Head of caudate nucleus (tissue), 42 donors: Measurements from ENCODE around the gene LZTS2.
A peak's percentile ranks its signal among the peaks of the same experiment; 100 is the strongest.

Experiments
- DNase-seq, 42 donors: peaks; one replicate each; pipeline versions ENCODE4 v3.0.0 to v3.0.0-alpha.2; 2020 to 2021; ENCODE audit warnings: mixed read lengths in 7 of 42
- intact Hi-C: fragments of 100-400 bp; cut with DNase I; formaldehyde crosslinking; loops from one replicate; pipeline ENCODE4 v1.15.0; 2022

The LZTS2 gene

DNA sequence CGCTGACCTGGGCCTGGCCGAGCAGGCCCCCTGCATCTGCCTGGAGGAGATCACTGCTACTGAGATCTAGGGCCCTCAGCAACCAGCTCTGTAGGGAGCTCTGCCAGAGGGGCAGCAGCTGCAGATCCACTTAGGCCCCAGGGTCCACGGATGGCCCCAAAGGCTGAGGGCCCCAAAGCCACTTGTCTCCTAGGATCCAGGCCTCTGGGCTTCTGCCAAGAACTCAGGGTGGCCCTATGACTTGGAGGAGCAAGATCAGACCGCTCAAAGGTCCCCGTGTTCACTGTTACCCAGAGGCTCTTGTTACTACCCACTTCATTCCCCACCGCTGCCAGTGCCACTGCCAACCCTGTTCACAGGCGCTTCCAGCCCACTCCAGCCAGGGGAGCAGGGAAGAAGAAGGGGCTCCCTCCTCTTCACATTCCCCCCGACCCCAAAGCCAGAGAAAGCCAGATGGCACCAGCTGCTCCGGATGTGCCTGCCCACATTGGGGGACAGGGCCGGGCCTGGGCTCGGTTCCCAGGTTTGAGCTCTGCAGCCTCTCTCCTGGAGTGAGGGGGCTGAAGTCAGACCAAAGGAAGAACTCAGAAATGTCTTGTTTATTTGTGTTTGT lies 7.6 kb downstream of the LZTS2 start:
- intact Hi-C loops, result no loop called here
- peak in 12 of 42 donors; percentile 24 to 71 (median 44) for DNase-seq

DNA sequence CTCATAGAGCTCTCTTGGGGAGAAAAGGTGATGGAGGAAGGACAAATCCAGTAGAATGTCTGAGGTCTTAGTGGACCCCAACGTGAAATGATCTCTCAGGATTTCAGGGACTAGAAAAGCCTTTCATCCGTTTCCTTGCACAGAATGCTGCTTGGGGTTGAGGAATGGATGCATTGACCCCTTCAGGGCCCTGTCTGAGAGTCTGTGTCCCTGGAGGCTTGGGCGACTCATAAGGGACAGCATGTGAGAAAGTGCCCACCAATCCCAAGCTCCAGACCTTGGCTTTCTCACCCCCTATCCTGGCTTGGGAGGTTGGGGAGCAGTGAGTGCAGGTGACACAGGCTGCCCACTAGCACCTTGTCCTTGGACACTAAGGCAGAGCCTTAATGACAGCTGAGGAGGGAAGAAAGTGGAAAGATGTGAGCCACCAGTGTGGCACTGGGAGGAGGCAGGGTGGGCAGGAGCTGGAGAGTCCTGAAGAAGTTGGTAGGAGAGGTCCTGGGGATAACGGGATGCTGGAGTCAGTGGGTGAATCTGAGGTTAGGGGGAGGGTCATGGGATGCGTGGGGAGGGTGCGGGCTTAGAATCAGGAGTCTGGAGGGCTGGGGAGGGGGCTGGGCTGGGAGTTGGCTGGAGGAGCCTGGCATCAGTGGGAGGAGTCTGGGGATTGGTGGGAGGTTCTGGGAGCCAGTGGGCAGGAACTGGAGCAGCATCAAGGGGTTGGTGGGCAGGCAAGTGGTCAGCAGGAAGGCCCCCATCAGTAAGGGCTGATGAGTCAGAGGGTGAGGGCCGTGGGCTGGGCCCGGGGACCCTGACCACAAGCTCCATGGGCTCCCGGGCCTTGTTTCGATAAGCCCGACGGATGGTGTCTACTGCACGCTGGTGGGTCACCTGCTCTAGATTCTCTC lies 8.6 kb downstream of the LZTS2 start:
- intact Hi-C loops, result no loop called here
- peak in 28 of 42 donors; percentile 39 to 83 (median 65) for DNase-seq

DNA sequence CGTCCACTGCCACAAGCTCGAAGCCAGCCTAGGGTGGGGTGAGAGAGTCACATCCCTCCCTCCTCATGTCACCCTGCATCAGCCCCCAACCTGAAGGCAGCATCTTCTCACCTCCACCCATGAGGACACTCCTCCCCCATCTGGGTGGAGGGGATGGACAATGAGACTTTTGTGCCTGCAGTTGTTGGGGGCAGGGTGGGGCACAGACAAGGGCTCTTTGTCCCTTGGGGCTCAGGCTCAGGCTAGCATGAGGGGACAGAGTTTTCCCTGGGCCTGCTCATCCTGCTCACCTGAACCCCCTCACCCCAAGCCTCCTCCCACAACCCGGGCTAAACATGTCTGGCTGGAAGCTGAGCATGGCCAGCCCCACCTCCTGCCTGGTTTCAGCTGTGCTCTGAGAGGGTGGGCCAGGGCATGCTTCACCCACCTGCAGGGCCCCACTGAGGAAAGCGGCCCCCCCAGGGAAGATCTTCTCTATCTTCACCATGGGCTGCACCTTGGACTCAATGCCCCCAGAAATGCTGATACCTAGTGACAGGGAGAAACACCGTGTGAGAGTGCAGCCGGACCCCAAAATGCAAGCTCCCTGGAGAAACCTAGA lies 9.3 kb downstream of the LZTS2 start:
- intact Hi-C loops, result no loop called here
- peak in 41 of 42 donors; percentile 62 to 94 (median 84) for DNase-seq

DNA sequence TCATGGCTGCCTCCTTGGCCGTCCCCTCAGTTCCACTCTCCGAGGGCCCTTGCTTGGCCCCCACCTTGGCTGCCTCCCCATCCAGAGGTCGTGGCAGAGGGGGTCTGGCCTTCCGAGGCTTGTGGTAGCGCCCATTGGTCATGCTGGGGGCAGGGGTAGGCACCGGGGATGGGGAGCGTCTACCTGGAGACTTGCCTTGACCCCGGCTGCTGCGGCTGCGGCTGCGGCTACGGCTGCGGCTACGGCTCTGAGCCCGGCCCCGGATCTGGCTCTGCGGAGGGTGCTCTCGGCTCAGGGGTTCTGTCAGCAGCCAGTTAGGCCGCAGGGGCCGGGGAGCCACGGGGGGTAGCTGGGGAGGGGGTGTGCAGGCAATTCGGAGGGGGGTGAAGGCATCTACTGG lies 10.7 kb downstream of the LZTS2 start:
- peak in 1 of 42 donors; percentile 17 for DNase-seq
- intact Hi-C loops, result loop anchor here (10.0 kb wide), 1 partner anchor 54 kb away; the partner anchor contains the start of gene KAZALD1

DNA sequence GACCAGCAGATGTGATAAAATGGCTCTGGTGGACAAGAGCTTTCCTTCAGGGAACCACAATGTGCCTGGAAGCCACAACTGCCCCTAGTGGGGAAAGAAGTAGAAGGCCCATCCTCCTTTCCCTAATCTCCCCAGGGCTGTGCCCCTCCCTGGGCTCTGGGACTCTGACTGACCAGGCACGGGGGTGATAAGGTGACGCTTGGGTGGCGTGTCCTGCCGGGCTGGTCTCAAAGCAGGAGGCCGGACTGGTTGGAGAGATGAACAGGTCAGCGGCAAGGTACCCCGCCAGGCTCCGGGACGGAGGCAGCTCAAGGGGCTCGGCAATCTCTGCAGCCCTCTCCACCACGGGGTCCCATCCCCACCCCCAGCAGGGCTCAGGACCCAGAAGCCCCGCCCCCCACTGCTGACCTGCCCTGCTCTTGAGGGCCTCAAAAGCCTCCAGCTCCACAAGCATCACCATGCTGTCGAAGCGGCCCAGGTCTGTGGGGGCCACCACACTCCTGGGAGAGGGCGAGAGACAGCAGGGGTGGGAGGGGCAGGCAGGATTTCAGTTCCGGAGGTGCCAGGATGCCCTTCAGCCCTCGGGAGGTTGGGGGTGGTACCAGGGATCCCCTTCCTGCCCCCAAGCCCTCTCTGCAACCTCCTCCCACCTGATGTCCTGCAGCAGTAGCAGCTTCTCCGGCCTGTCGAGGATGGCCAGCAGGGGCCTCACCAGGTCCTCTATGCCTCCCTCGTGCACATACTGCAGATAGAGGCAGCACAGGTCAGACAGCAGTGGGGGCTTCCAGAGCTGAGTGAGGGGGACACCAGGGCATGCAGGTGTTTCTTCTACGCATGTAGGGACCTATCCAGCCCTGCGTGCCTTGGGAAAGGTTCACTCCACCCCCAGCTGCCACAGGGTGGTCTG lies 12.2 kb downstream of the LZTS2 start:
- intact Hi-C loops, result loop anchor here (10.0 kb wide), 1 partner anchor 53 kb away; the partner anchor contains the start of gene KAZALD1
- peak in 4 of 42 donors; percentile 37 to 64 (median 48) for DNase-seq

DNA sequence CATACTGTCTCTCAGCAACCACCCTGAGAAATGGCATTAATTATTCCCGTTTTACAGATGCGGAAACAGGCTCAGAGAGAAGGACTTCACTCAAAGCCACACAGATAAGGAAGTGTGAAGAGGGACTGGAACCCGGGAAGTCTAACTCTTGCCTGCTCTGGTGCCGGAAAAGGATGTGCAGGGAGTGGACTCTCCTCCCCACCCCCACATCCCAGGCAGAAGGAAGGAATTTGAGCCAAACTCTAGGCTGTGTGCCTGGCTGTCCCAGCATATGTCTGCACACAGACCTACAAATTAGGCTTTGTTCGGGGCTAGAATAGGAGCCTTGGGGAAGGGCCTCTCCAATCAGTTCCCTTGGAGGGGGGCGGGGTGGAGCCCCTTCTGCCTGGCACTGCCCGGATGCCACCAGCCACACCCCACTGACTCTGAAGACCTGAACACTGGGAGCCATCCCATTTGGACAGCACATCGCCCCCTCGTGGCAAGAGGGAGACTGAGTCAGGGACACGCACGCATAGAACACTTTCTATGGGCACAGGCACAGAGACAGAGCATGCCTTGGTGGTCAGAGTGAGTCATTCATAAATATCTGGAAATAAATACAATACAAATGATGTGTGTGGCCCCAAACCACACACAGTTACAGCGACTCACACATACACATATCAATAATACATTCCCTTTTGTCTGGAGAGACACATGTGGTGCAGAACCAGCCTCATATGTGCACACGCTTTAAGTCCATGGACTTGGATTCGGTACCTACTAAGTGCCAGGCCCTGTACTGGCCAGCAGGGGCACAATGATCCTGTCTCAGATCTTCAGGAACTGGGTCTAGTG lies 13.1 kb downstream of the LZTS2 start:
- peak; percentile 86 to 99 (median 96) for DNase-seq
- intact Hi-C loops, result loop anchor here (10.0 kb wide), 1 partner anchor 52 kb away; the partner anchor contains the start of gene KAZALD1

DNA sequence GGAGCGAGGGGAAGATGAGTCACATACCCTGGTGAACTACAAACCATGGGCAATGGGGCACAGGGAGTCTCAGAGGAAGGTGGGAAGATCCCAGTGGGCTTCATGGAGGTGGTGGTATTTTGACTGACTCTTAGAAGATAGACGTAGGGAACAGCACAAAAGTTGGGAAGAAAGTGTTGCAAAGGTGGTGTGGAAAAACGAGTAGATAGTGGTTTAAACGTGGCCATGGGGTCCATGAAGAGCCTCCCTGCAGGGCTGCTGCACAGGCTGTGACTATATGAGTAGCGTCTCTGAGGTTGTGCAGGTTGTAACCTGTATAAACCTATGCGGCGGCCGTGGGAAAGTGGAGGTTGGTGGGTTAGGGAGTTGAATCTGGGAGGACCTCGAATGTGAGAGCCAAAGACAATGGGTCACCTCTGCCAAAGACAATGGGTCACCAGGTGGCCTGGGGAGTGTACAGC lies 13.8 kb downstream of the LZTS2 start:
- peak in 1 of 42 donors; percentile 34 for DNase-seq
- intact Hi-C loops, result loop anchor here (10.0 kb wide), 1 partner anchor 51 kb away; the partner anchor contains the start of gene KAZALD1

DNA sequence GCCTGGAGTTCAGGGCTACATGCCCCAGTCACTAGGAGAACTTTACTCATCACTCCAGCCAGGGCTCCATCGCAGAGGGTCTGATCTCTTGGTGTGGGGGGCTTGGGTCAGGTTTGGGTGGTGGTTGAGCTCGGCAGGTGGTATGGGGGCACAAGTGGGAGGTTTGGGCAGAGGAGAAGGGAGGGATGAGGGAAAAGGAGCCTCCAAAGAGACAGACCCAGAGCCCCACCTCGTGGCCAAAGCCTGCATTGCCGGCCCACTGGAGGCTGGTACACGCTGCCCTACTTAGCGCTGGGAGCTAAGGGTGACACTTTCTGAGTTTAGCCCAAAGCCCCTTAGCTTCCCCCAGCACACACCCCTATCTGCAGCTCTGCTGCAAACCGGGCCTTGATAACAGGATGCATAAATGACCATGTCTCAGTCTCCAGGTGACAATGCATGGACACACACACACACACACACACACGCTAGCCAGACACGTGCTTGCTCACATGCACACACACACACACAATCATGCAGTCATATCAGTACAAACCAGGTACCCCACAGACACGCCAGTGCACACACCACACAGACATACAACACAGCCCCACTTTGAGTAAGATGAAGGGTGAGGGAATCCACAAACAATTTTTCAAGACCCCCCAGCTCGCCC lies 14.7 kb downstream of the LZTS2 start:
- peak; percentile 61 to 97 (median 92) for DNase-seq
- intact Hi-C loops, result loop anchor here (1.0 to 10.0 kb wide), 2 partner anchors 20 to 50 kb away; partner anchors contain the start of gene KAZALD1

DNA sequence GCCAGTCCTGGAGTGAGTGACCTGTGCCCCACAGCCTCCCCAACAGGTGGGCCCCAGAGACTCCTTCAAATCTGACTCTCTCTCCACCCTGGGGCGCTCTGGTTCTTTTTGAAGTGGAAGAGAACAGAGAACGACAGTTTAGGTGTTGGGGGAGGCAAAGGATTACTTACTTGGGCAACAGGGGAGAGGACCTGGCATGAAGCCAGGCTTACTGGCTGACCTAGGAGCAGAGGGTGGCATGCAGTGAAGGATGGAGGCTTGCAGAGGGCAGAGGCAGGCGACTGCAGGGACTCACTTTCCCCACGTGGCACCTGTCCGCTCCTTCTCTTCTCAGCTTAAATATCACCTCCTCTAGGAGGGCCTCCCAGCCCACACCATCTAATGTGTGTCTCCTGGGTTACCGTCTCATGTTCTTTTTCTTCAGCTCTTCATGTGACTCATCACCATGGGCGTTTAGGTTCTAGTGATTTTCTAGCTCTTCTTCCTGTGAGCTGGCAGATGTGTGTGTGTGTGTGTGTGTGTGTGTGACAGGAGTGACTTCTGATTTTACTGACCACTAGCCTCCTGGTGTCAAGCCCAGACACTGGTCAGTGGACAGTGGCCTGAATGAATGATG lies 15.5 kb downstream of the LZTS2 start:
- intact Hi-C loops, result loop anchor here (1.0 to 10.0 kb wide), 2 partner anchors 21 to 50 kb away; partner anchors contain the start of gene KAZALD1
- DNase-seq, result peak in 17 of 42 donors; percentile 31 to 79 (median 52)

DNA sequence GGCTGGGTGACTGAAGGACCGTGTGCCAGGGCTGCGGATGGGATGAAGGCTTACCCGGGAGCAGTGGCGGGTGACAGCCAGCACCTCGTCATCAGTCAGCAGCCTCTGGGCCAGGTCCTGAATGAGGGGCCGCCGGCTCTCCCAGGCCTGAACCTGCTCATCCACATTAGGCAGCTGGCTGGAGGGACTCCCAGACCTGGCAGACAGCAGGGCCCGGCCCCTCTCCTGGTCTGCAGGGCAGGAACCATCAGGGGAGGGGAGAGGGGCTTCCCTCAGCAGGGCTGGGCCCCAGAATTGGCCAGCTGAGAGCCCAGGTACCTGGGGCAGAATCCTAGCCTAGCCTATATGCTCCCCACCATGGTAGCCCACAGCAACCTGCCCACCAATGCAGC lies 16.0 kb downstream of the LZTS2 start:
- intact Hi-C loops, result loop anchor here (10.0 kb wide), 1 partner anchor 49 kb away; the partner anchor contains the start of gene KAZALD1

DNA sequence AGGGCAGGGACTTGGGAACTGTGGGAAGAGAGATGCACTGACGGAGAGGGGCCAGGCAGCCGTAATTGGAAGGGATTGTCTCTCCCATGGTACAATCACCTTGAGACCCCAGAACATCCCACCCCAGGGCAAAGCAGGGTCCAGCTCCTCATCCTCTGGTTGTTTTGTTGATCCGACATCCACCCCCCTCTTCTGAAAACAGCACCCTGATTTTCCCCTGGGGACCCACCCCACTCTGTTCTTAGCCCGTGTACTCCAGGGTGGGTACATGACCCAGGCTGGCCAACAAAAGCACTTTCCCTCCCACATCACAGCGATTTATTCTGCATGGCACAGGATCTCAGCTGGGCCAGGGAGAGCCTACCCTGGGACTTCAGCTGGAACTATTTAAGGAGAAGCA lies 17.2 kb downstream of the LZTS2 start:
- intact Hi-C loops, result loop anchor here (10.0 kb wide), 1 partner anchor 48 kb away; the partner anchor contains the start of gene KAZALD1
- no peak for DNase-seq

More for the DNA sequence above, 16.0 kb downstream of the LZTS2 start:
- DNase-seq, result peak in 2 of 42 donors; percentile 33 to 38

DNA sequence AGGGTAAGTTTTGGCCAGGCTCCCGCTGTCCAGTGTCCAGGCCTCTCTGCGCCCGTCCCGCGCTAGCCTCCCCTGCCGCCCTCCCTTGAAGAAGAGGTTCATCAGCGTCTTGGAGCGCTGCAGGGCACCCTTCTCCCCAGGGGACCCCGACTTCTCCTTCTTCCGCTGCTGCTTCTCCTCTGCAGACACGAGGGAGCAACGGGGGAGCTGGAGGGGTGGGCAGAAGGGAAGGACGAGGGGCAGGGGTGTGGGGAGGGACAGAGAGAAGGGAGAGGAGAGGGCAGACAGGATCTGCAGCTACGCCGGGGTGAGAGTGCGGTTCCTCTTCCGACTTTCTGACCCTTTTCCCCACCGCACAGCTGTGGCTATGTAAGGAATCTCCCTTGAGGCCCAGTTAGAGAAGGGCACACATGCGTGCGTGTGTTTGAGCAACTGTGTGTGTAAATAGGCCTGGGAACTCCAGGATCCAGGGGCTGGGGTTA lies 18.6 kb downstream of the LZTS2 start:
- peak in 2 of 42 donors; percentile 15 to 17 for DNase-seq
- intact Hi-C loops, result loop anchor here (10.0 kb wide), 1 partner anchor 47 kb away; the partner anchor contains the start of gene KAZALD1

DNA sequence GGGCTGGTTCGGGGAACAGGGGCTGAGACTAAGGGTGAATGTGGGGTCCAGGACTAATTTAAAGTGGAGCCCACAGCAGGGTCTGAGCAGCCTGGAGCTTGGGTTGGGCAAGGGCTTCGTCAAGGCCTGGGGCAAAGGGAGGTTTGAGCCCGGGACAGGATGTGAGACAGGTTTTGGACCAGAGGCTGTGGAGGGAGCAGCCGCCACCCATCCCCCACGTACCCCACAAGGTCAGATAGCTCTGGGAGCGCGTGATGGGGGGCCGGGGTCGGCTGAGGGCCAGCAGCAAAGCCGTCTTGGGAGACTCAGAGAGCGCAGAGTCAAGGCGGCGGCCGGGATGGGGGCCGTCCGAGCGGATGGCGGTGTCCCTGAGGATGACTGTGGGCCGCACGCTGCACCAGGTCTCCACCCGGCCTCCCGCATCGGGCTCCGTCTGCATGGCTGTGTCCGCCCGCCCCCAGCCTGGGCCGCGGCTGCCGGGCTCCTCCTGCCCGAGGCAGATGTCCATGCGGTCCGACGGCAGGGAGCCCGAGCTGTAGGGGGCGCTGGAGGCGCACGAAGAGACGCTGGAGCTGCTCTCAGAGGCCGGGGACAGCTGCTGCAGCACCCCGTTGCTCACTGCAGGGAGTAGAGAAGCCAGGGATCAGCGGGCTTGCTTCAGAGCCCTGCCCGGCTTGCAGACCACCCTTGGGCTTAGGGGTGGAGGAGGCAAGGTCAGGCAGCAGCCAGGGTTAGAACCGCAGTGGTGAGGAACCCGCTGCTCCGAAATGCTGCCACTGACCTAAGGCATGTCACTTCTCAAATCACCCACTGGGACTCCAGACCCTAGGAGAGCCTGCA lies 19.2 kb downstream of the LZTS2 start:
- intact Hi-C loops, result loop anchor here (10.0 kb wide), 1 partner anchor 46 kb away; the partner anchor contains the start of gene KAZALD1
- peak in 41 of 42 donors; percentile 76 to 96 (median 89) for DNase-seq

DNA sequence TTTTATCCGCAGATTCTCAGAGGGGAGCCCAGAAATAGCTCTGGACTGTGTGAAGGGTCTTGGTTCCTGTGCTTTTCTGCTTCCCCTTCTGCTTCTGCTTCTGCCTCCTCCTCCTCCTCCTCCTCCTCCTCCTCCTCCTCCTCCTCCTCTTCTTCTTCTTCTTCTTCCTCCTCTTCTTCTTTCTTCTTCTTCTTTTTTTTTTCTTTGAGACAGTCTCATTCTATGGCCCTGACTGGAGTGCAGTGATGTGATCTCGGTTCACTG lies 19.8 kb downstream of the LZTS2 start:
- intact Hi-C loops, result loop anchor here (10.0 kb wide), 1 partner anchor 45 kb away; the partner anchor contains the start of gene KAZALD1
- no peak for DNase-seq

DNA sequence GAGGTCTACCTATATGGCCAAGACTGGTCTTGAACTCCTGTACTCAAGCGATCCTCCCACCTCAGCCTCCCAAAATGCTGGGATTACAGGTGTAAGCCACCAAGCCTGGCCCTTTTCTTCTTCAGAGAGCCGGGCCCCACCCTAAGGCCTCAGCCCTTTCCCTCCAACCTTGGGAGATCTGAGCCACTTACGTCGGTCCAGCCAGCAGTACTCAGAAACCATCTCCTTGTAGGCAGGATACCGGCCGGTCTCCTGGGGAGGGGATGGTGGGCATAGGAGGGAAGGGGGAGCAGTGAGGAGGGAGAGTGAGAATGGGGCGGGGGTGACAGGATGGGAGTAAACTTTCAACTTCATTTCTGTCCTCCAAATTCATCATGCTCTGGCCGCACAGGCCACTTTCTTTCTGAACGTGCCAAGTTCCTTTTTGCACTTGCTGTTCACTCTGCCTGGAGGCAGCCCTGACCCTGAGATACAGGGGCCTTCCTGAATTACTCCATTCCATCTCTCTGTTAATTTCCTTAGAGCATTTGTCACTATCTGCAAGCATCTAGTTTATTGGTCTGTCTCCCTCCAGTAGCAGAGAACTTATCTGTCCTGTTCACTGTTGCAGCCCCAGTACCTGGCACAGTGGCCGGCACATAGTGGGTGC lies 20.9 kb downstream of the LZTS2 start:
- DNase-seq, result no peak
- intact Hi-C loops, result no loop called here
